Upper lobe of left lung (tissue), 4 donors: ENCODE measurements around the gene TTC28.

ENCODE experiments used
- CTCF ChIP-seq, 6 experiments: fragments of 450-650 bp in 4 of 6; fragments of 200-600 bp in 2 of 6; sonication (generic) in 2 of 6; IDR thresholded peaks; one replicate each; pipeline ENCODE4 v1.5.1; 2016 to 2019; ENCODE audit warnings: antibody characterized with exemption in 6 of 6
- POLR2A ChIP-seq, 4 donors: fragments of 450-650 bp; IDR thresholded peaks; one replicate each; pipeline ENCODE4 v1.5.1; 2016 to 2017; ENCODE audit warnings: antibody characterized with exemption in 4 of 4, mild to moderate bottlenecking in 2 of 4

- TF ChIP-seq POLR2A (IDR thresholded peaks at IDR 0.05): no peak
- TF ChIP-seq CTCF (IDR thresholded peaks at IDR 0.05): no peak
Measured at GRCh38 chr22:28344918-28345703, 334.5 kb downstream of the TTC28 start.
